ENCODE data around the gene BRWD1. TPM values are rescaled to one million over a fixed set of nuclear protein-coding genes. Genes with fewer than 3 reads are reported as not detected.

The BRWD1 gene
- total RNA-seq, 1 donor from 2014 or later = 43.8 TPM

GRCh38 chr21:39321424-39321823 is 8.0 kb upstream of the BRWD1 start:
- Mint-ChIP-seq H3K36me3 (ENCODE audit: low read depth, unreplicated experiment) (peaks cover 5% of the 10 kb centered on the region), H3K27ac (ENCODE audit: unreplicated experiment) (no peak overlapping the region), H3K27me3 (ENCODE audit: unreplicated experiment) (peaks cover 2% of the 10 kb centered on the region), H3K9me3 (ENCODE audit: unreplicated experiment) (no peaks in the 10 kb centered on the region), H3K4me3 (ENCODE audit: unreplicated experiment) (no peak overlapping the region), H3K4me1 (ENCODE audit: unreplicated experiment) (no peaks in the 10 kb centered on the region)
- DNase-seq (ENCODE audit: low spot score) = no peak
- TF ChIP-seq CTCF (IDR thresholded peaks at IDR 0.05; ENCODE audit: unreplicated experiment) = no peak

- peaks cover 5% of the 10 kb centered on the region for H3K36me3 Mint-ChIP-seq (ENCODE audit: low read depth, unreplicated experiment)
- no peak for DNase-seq (ENCODE audit: low spot score)
- H3K4me3 Mint-ChIP-seq (ENCODE audit: unreplicated experiment) = no peak overlapping the region
- H3K4me1 Mint-ChIP-seq (ENCODE audit: unreplicated experiment) = peaks cover 2% of the 10 kb centered on the region
- H3K9me3 Mint-ChIP-seq (ENCODE audit: unreplicated experiment) = no peaks in the 10 kb centered on the region
- H3K27me3 Mint-ChIP-seq (ENCODE audit: unreplicated experiment) = peaks cover 2% of the 10 kb centered on the region
- TF ChIP-seq CTCF (IDR thresholded peaks at IDR 0.05; ENCODE audit: unreplicated experiment) = no peak
- no peak overlapping the region for H3K27ac Mint-ChIP-seq (ENCODE audit: unreplicated experiment)
These were observed 6.4 kb upstream of the BRWD1 start for GRCh38 chr21:39319814-39320332.

GRCh38 chr21:39319251-39319756 is 5.9 kb upstream of the BRWD1 start:
- DNase-seq (ENCODE audit: low spot score) = no peak
- peaks cover 6% of the 10 kb centered on the region for H3K27me3 Mint-ChIP-seq (ENCODE audit: unreplicated experiment)
- no peak overlapping the region for H3K4me3 Mint-ChIP-seq (ENCODE audit: unreplicated experiment)
- TF ChIP-seq CTCF (IDR thresholded peaks at IDR 0.05; ENCODE audit: unreplicated experiment) = no peak
- peaks cover 6% of the 10 kb centered on the region for H3K4me1 Mint-ChIP-seq (ENCODE audit: unreplicated experiment)
- H3K9me3 Mint-ChIP-seq (ENCODE audit: unreplicated experiment) = no peaks in the 10 kb centered on the region
- H3K36me3 Mint-ChIP-seq (ENCODE audit: low read depth, unreplicated experiment) = peaks cover 10% of the 10 kb centered on the region
- no peak overlapping the region for H3K27ac Mint-ChIP-seq (ENCODE audit: unreplicated experiment)

- DNase-seq (ENCODE audit: low spot score) = no peak
- Mint-ChIP-seq H3K27me3 (ENCODE audit: unreplicated experiment) (peaks cover 8% of the 10 kb centered on the region), H3K27ac (ENCODE audit: unreplicated experiment) (no peak overlapping the region), H3K9me3 (ENCODE audit: unreplicated experiment) (no peaks in the 10 kb centered on the region), H3K4me1 (ENCODE audit: unreplicated experiment) (peaks cover 7% of the 10 kb centered on the region), H3K4me3 (ENCODE audit: unreplicated experiment) (no peak overlapping the region), H3K36me3 (ENCODE audit: low read depth, unreplicated experiment) (peaks cover 10% of the 10 kb centered on the region)
- TF ChIP-seq CTCF (IDR thresholded peaks at IDR 0.05; ENCODE audit: unreplicated experiment) = no peak
These were observed 4.9 kb upstream of the BRWD1 start for GRCh38 chr21:39318091-39318959.
